Gastroesophageal sphincter (tissue), 3 donors: Measurements from ENCODE around the gene DSN1.

Experiments
- EP300 ChIP-seq: sonication (generic); formaldehyde crosslinking; IDR thresholded peaks from one replicate; pipeline ENCODE4 v1.6.1; 2017; ENCODE audit warnings: antibody characterized with exemption, mild to moderate bottlenecking
- POLR2A ChIP-seq, 2 donors: fragments of 450-650 bp; IDR thresholded peaks; one replicate each; pipeline ENCODE4 v1.6.1; 2017; ENCODE audit warnings: antibody characterized with exemption in 2 of 2, mild to moderate bottlenecking in 2 of 2, moderate library complexity in 1 of 2
- TF ChIP-seq, protein P1 (sequence below), 4 experiments: fragments of 200-600 bp in 2 of 4; fragments of 450-650 bp in 2 of 4; sonication (generic) in 1 of 4; IDR thresholded peaks; one replicate each; pipeline ENCODE4 v1.5.1; 2017 to 2019; ENCODE audit warnings: antibody characterized with exemption in 4 of 4, mild to moderate bottlenecking in 2 of 4, moderate library complexity in 2 of 4

- no peak for TF ChIP-seq EP300
- TF ChIP-seq POLR2A (IDR thresholded peaks at IDR 0.05): no peak
- TF ChIP-seq, protein P1, sequence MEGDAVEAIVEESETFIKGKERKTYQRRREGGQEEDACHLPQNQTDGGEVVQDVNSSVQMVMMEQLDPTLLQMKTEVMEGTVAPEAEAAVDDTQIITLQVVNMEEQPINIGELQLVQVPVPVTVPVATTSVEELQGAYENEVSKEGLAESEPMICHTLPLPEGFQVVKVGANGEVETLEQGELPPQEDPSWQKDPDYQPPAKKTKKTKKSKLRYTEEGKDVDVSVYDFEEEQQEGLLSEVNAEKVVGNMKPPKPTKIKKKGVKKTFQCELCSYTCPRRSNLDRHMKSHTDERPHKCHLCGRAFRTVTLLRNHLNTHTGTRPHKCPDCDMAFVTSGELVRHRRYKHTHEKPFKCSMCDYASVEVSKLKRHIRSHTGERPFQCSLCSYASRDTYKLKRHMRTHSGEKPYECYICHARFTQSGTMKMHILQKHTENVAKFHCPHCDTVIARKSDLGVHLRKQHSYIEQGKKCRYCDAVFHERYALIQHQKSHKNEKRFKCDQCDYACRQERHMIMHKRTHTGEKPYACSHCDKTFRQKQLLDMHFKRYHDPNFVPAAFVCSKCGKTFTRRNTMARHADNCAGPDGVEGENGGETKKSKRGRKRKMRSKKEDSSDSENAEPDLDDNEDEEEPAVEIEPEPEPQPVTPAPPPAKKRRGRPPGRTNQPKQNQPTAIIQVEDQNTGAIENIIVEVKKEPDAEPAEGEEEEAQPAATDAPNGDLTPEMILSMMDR (IDR thresholded peaks at IDR 0.05): no peak
Observed at GRCh38 chr20:36785308-36785707, 11.7 kb upstream of the DSN1 start.
